ENCODE results near the gene SH3BP4.

- TF ChIP-seq EZH2 (IDR thresholded peaks at IDR 0.05; ENCODE audit: low read length): no peak
- no peak for TF ChIP-seq CTCF (optimal IDR thresholded peaks at IDR 0.05 in 1 of 3, IDR thresholded peaks at IDR 0.05 in 1 of 3, conservative IDR thresholded peaks at IDR 0.05 in 1 of 3; ENCODE audit: extremely low read depth in 1 of 3, insufficient read depth in 2 of 3, low read length in 3 of 3)
Observed at GRCh38 chr2:234967870-234968208, 16.0 kb downstream of the SH3BP4 start.
